Kidney glomerular epithelial cell (primary cell): ENCODE measurements around the gene CEP41.
"Not testable (repeated sequence)": the region's sequence is repeated elsewhere in the genome, so short reads cannot be mapped to it uniquely, and the experiment has no call there.

Experiments used
- DNase-seq: peaks from one replicate; lab custom pipeline; 2025; lab: John Stamatoyannopoulos, UW

CEP41 gene

DNA sequence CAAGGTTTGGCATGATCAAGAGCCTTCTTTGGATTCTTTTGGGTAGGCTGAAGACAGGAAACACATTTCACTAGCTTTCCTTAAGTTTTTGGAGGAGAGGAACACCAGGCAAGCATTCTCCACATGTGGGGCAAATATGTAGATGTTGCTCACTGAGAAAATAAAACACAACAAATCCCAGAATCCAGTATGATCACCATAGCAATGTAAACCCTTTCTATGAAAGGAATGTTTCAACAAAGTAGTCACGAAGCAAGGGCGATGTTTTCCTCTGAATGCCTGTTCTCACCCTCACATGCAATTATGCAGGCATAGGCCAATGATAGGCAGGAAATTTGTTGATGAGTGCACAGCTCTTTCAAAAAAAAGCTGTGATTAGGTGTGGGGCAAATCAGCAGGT is 20.5 kb upstream of the CEP41 start:
- DNase-seq, result no peak

DNA sequence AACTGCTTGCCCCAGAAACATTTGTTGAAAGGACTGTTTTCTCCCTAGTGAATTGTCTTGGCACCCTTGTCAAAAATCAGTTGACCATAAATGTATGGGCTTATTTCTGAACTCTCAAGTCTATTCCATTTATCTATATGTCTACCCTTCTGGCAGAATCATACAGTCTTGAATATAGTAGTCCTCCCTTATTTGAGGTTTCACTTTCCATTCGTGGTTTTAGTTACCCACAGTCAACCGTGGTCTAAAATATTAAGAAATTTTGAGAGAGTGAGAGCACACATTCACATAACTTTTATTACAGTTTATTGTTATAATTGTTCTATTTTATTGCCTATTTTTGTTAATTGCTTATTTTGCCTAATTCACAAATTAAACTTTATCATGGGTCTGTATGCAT is 17.4 kb upstream of the CEP41 start:
- no peak for DNase-seq

DNA sequence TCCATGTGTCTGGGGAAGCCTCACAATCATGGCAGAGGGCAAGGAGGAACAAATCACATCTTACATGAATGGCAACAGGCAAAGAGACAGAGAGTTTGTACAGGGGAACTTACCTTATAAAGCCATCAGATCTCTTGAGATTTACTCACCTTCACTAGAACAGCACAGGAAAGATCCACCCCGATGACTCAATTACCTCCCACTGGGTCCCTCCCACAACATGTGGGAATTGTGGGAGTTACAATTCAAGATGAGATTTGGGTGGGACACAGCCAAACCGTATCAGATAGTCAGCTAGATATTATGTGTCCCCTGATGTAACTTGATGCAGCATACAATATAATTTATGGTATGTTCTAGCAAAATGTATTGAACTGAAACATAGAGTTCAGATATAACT is 14.1 kb upstream of the CEP41 start:
- DNase-seq, result no peak

DNA sequence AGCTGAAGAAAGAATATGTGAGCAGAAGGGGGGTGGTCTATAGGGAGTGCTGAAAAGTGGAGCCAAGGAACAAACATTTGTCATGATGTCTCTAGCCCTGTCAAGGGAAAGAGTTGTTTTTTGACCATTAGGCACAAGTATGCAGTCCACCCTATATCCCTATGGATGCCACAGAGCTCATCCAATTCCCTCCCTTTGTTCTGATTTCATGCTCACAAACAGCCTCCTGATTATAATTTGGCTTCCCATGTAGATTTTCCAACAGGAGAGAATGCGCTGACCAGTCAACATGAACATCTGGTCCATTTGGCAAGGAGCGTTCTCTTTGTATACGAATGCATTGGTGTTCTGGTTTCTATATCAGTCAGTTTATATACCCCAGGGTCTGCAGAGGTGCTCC is 12.1 kb upstream of the CEP41 start:
- DNase-seq, result no peak

DNA sequence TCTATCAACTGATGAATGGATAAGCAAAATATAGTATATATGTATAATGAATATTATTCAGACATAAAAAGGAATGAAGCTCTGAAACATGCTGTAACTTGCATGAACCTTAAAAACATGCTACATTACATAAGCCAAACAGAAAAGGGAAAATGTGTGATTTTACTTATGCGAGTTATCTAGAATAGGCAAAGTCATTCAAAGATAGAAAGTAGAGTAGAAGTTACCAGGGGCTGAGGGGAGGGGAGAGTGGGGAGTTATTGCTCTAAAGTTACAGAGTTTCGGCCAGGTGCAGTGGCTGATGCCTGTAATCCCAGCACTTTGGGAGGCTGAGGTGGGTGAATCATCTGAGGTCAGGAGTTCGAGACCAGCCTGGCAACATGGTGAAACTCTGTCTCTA is 10.5 kb upstream of the CEP41 start:
- not testable (repeated sequence) for DNase-seq

DNA sequence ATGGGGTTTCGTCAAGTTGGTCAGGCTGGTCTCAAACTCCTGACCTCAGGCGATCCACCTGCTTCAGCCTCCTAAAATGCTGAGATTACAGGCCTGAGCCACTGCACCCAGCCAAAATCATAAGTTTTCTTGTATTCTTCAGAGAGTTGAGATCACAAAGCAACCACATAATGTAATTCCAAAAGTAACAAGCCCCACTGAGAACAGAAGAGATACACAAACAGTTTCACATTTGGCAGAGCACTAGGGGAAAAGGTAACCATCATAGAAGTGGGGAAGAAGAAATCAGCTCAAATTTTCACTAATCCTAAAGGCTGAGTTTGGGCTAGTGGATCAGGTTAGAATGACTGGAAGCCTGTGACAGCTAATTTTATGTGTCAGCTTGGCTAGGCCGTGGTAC is 5.4 kb upstream of the CEP41 start:
- DNase-seq, result no peak

DNA sequence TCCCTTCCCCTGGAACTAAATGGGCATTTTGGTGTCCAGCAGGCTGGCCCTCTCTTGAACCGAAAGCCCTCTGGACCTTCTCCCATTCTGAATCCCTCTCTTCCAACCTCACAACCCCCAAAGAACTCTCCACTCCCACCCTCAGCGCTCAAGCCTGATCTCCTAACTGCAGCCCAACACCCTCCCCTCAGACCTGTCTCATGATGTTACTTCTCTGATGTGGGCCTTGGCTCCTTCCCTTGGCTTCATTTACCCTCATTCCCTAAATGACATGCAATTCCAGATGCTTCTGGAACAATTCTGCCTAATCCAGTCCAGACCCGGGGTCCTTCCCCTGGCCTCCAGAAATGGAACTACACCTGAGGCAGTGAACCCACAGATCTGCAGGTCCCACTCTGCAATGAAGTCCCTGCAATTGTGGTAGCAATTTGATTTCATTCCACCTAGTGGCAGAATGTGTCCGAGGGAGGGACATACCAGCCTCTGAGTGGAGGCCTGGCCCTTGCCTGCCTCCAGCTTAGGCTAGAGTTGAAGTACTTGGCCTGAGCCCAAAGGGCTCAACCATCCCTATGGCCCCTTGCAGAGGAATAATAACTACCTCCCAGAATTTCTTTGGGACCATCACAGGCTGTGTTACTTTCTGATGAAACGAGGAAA is 4.1 kb upstream of the CEP41 start:
- DNase-seq, result no peak

DNA sequence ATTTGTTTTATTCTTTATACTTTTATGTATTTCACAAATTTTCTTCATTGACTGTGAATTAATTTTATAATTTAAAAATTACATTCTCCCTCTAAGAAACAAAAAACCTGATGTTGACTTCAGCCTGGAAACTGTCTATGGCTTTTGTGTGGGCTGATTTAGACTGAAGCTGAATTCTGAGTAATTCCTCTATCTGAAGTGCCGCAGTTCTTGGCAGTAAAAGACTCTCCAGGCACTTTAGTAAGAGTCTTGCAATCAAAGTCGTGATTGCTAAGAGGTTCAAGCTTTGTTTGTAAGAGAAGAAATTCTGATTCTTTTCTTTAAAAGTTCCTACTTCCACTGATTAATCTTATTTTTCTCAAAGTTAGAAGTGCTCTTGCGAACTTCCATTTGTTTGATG is 3.4 kb upstream of the CEP41 start:
- no peak for DNase-seq

DNA sequence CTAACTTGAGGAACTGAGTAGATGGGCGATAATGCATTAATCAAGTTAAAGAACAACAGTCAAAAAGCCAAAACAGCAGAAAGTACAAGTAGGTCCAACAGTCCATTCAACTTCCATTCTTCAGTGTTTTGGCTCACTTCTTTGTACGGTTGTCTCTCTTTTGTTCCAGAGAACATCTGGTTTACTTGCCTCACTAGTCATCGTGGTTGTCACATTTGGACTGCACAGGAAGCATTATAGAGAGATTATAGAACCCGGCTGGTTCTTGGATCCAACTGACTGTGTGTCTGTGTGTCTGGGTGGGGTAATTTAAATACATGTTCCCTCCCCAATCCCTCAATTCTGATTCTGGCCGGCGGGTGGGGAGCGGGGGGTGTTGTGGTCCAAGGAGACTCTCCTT is 1.8 kb upstream of the CEP41 start:
- DNase-seq, result no peak

DNA sequence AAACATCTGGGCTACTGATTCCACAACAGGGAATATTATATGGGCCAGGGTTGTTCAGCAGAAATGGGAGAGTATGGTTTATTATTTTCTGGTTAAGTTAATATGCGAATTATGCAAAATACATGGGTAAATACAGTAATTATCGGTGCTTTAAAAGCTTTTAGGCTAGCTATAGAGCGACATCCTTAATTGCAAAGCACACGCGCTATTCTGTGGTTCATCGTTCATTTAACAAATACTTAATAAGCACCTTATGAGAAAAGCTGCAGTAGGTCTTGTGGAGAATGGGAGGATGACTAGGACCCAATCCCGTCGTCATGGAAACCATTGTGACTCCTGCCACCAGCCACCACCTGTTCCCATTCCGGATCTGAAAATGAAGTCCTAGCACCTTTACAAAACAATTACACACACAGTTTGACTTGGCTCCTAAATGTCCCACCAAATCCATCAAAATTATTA is 623 bp upstream of the CEP41 start:
- DNase-seq, result no peak

DNA sequence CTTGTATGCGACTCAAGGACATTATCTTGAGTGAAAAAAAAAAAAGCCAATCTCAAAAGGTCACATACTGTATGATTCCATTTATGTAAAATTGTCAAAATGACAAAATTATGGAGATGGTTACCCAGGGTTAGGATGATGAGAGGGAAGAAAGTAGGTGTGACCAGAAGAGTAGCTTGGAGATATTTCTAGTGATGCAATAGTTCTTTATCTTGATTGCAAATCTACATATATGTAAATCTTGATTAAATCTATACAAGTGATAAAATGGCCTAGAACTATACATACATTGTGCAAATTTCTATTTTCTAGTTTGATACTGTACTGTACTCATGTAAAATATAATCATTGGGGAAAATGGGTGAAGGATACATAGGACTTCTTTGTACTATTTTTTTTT is 4.6 kb downstream of the CEP41 start:
- no peak for DNase-seq

DNA sequence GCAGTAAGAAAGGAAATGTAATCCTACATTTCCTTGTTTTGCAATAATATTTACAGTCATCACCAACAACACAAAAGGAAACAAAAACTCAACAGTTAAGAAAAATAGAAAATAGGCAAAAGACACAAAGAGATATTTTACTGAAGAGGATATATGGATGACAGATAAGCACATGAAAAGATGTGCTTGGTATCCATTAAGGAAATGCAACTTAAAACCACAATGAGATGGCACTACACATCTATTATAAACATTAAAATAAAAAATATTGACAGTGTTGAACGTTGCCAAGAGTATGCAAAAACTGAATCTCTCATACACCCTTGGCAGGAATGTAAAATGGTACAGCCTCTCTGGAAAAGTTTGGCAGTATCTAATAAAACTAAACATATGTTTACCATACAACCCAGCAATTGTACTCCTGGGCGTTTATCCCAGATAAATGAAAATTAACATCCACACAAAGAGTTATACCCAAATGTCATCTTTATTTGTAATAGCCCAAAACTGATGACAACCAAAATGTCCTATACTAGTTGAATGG is 5.4 kb downstream of the CEP41 start:
- DNase-seq, result no peak

DNA sequence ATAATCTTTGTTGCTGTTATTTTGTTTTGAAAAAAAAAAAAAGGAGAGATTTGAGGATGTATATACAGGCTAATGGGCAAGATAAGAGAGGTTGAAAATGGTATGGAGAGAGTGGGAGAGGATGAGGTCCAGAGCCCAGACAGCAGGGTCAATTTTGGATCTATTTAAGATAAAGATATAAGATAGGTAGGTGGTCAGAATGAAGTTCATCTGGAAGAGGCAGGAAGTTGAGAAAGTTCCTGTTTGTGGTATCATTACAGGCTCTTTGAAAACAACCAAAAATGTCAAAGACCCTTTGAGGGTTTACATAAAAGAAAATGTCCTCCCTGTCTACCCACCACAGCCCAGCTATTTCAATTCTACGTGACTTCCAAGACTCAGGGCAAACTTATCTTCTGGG is 7.5 kb downstream of the CEP41 start:
- no peak for DNase-seq

DNA sequence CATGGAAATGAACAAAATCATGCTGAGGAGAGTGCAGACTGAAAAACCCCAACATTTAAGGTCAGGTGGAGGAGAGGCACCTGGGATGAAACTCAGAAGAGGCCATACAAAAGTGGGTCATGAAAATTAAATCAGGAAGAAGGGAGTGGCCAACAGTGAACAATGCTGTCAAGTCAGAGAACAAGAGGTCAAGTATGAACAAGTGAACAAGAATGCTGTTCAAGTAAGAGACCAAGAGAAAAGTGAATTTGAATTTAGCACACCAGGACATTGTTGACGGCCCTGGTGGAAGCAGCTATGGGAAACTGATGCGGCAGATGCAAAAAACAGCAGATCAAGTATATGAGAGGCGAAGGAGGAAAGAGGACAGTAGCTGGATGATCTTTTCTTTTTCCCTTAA is 7.9 kb downstream of the CEP41 start:
- DNase-seq, result peak; percentile 29

DNA sequence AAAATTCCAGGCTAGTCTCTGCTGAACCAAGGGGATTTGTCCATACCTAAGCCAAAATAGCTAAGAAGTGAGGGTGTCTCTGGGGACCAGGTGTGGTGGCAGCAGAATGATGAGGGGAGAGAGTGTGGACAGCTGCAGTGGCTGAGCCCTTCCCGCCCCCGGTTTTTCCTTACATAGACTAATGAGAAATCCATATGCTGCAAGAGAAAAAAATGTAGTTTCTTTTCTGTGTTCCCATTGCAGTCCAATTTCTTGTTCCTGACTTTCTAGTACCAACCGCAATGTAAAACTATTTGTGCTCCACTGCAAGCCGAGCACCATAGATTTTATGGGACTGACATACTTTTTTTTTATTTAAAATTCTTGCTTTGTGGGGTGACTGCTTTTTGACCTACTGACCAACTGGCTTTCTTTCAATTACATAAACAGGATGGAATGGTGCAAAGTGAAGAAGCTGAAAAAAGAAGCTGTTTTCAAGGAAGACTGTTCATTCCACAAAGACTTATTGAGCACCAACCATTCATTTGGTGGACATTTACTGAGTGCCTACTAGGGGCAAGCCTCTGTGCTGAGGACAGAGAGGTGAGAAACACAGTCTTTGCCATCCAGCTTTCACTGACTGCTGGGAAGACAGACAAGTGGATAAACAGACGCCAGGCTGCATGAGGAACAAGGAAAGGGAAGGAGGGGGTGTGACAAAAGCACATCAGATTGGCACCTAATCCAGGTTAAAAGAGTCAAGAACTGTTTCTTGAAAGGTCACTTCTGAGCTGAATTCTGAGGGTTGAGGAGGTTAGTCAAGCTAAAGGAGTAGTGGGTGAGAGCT is 9.8 kb downstream of the CEP41 start:
- DNase-seq, result no peak

DNA sequence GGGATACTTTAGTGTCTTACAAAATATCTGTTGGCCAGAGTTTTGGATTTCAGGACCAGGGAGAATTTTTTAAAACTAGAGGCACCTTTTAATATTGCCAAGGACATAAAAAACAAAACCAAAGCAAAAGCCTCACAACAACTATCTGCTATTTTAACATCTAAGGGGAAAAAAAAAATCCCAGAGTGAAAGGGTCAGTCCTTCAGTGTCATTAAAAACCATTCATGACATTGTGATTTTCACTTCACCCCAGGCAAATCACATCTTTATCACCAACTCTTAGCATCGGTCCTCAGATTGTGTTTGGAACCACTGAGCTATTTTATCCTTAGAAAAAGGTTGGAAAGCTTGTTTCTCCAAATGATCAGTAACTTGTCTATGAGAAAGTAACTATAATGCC is 10.7 kb downstream of the CEP41 start:
- no peak for DNase-seq

DNA sequence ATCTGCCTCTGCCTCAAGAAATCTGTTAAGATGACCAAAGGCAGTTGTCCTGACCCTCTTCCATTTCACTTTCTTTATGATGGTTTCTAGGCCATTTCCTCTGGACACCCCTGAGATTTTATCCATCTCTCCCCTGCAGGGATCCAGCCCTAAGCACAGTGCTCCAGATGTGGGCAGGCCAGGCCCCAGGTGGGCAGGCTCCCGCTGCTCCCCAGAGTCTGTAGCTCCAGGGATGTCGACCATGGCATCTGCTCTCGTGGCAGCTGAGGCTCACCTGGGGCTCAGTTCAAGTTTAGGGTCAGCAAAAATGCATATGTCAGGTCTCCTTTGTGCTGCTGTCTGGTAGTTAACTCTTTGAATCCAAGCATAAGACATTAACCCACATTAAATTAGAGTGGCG is 11.8 kb downstream of the CEP41 start:
- no peak for DNase-seq

DNA sequence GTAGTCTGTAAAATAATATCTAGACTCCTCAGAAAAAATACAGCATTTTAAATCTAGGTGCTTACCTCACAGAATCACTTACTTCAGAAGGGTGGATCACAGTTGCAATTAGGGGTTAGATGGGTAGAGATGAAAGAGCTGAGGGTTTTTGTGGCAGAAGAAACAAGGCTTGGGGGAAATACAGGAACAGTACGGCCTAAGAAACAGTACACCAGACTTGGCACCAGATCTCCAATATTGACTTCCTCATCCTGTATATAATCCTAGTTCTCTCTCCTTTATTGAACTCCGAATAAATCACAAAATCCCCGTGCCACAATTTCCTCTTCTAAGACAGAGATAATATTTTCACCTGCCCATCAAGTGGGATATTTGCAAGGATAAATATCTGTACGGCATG is 14.3 kb downstream of the CEP41 start:
- no peak for DNase-seq

DNA sequence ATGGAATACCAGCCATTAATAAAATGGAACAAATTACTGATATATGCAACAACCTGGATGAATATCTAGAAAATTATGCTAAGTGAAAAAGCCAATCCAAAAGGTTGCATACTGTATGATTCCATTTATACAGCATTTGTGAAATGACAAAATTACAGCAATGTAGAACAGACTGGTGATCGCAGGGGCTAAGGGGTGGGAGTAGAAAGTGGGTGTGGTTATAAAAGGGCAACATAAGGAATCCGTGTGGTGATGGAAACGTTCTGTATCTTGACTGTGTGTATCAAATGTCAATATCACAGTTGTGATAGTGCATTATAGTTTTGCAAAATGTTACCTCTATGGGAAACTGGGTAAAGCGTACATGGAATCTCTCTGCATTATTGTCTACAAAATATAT is 15.0 kb downstream of the CEP41 start:
- no peak for DNase-seq

DNA sequence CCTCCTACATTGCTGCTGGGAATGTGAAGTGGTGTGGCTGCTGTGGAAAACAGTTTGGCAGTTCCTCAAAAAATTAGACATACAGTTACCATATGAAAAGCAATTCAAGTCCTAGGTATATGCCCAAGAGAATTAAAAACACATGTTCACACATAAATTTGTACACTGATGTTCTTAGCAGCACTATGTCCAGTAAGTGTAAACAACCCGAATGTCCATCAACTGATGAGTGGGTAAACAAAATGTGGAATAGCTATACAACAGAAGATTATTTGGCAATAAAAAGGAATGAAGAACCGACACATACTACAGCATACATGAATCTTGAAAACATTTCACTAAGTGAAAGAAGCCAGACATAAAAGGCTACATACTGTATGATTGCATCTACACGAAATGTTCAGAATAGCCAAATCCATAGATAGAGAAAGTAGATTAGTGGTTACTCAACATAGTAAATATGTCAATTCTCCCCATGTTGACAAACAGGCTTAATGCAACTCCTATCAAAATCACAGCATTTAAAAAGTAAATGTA is 17.2 kb downstream of the CEP41 start:
- DNase-seq, result no peak

DNA sequence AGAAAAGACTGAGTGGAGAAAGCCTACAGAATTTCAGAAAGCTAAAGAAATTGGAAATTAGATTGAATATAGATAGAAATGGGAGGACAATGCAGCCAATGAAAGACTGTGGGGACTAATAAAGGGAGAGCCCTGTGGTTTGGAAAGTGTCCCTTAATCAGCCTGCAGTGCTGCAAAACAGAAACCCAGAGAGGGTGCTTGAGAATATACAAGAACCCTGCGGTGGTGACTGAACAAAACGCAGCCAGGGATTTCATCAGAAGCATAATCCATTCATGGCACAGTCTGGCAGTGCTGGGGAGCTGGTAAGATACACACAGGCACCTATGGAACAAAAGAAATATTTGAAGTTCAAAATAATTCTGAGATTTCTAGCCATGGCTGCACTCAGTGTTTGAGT is 19.1 kb downstream of the CEP41 start:
- no peak for DNase-seq

DNA sequence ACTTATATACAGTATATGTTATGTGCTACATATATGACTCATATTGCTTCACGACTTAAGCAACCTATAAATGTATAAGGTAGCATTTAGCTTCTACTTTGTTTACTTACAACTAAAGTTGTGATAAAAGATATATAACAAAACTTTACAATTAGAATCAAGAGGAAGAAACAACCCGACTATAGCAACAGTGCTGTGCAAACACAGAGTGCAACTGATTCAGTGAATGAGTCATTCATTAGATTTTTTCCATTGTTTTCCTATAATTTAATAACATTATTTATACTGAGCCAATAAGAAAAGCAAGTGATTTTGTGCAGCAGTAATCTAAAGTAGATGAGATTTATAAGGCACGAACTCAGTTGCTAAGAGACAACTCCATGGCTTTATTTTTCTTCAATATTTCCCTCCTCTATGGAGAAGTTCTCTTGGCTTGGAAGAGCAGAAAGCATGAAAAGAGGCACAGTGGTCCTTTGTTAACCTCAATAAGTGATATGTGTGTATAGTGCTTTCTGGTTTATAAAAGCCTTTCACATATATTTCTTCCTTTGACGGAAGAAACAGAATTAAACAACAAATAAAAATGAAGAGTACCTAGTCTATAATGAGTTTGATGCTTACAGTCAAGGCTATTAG is 19.8 kb downstream of the CEP41 start:
- DNase-seq, result peak; percentile 37

DNA sequence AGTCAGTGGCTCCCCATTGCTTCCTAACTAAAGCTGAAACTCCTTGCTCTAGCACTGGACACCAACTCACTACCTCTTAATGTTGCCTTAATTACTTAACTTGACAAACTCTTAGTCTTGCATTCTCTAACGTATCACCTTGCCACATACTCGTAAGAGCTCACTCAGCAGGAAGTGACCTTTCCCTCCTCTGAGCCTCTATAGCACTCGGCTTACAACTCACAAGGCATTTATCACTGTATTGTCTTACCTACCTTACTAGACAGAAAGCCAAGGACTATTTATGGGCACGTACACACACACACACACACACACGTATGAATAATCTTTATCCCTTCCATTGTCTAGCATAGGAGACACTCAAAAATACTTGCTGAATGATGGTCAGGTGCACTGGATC is 21.2 kb downstream of the CEP41 start:
- DNase-seq, result no peak
